Fibroblast of pulmonary artery (primary cell): ENCODE data around the gene R3HDM2.

Experiments
- DNase-seq: peaks from one replicate; pipeline ENCODE4 v3.0.0-alpha.2; 2010; ENCODE audit warnings: low read depth
- H3K4me3 ChIP-seq: replicated peaks from 2 replicates; pipeline ENCODE4 v1.5.1; 2011; ENCODE audit warnings: low read depth, mild to moderate bottlenecking, control low read depth, low read length, moderate library complexity
- CTCF ChIP-seq: IDR thresholded peaks from 2 replicates; pipeline ENCODE4 v1.5.1; 2011; ENCODE audit warnings: mild to moderate bottlenecking, control low read depth, low read length, inconsistent platforms; ENCODE audit errors: missing control alignments

The R3HDM2 gene

GRCh38 chr12:57232156-57232756, 198.6 kb downstream of the R3HDM2 start:
- H3K4me3 ChIP-seq = no peak overlapping the region
- no peak for TF ChIP-seq CTCF

GRCh38 chr12:57231276-57232021, 199.4 kb downstream of the R3HDM2 start:
- peak overlapping the region; percentile 87 for H3K4me3 ChIP-seq
- no peak for TF ChIP-seq CTCF
- no peak for DNase-seq

More at GRCh38 chr12:57232156-57232756, 198.6 kb downstream of the R3HDM2 start:
- no peak for DNase-seq

- peak overlapping the region; percentile 87 for H3K4me3 ChIP-seq
- no peak for DNase-seq
- no peak for TF ChIP-seq CTCF
Measured at GRCh38 chr12:57230381-57231155, 200.3 kb downstream of the R3HDM2 start.

- TF ChIP-seq CTCF = no peak
- peak within 1 kb of the TSS; percentile 87 for H3K4me3 ChIP-seq
- peak; percentile 97 for DNase-seq
Measured at GRCh38 chr12:57229634-57230380, 201.0 kb downstream of the R3HDM2 start, which contains the start of gene SHMT2. SHMT2 (plus strand) TSS chr12:57229711; CDS start chr12:57229779, 68 bp downstream.

GRCh38 chr12:57229046-57229633, 201.7 kb downstream of the R3HDM2 start:
- peak overlapping the region; percentile 87 for H3K4me3 ChIP-seq
- no peak for TF ChIP-seq CTCF
- no peak for DNase-seq

GRCh38 chr12:57227315-57228115, 203.3 kb downstream of the R3HDM2 start:
- H3K4me3 ChIP-seq = no peak overlapping the region
- no peak for TF ChIP-seq CTCF
- DNase-seq = no peak
